OCI-LY3 (cell line): ENCODE results near the gene CRADD.

Experiments used
- CTCF ChIP-seq: fragments of 200-600, 300-600 bp; sonication (generic); IDR thresholded peaks from 2 replicates; pipeline ENCODE4 v1.5.1; 2014; ENCODE audit warnings: antibody characterized with exemption, low read length, low read depth
- EZH2phosphoT487 ChIP-seq: fragments of 200-600 bp; shearing (Covaris generic); IDR thresholded peaks from 2 replicates; pipeline ENCODE4 v1.6.1; 2018; ENCODE audit warnings: antibody characterized with exemption, mixed run types, low read depth

GRCh38 chr12:93780101-93780641 is 103.0 kb downstream of the CRADD start:
- TF ChIP-seq CTCF, result no peak
- TF ChIP-seq EZH2phosphoT487, result no peak
